Chondrocyte (in vitro differentiated cells): ENCODE results near the gene SPEF1. TPM values are rescaled to one million over a fixed set of nuclear protein-coding genes. Genes with fewer than 3 reads are reported as not detected.

ENCODE experiments used
- DNase-seq: peaks from one replicate; pipeline ENCODE4 v3.0.0; 2021; ENCODE audit warnings: mixed read lengths, low spot score
- H3K27ac Mint-ChIP-seq: one replicate; pipeline ENCODE4 v1.8.0; 2021; ENCODE audit warnings: mild to moderate bottlenecking, moderate library complexity, mixed read lengths; ENCODE audit not compliant: unreplicated experiment
- H3K27me3 Mint-ChIP-seq: 2 replicates; pipeline ENCODE4 v1.8.0; 2021; ENCODE audit warnings: low read depth, mixed read lengths
- H3K36me3 Mint-ChIP-seq: 2 replicates; pipeline ENCODE4 v1.8.0; 2021; ENCODE audit warnings: low read depth, mixed read lengths
- H3K4me1 Mint-ChIP-seq: 2 replicates; pipeline ENCODE4 v1.8.0; 2021; ENCODE audit warnings: low read depth, mild to moderate bottlenecking, mixed read lengths
- H3K4me3 Mint-ChIP-seq: one replicate; pipeline ENCODE4 v1.8.0; 2021; ENCODE audit warnings: mild to moderate bottlenecking, moderate library complexity, mixed read lengths; ENCODE audit not compliant: unreplicated experiment
- H3K9me3 Mint-ChIP-seq: 2 replicates; pipeline ENCODE4 v1.8.0; 2021; ENCODE audit warnings: low read depth, mixed read lengths
- CTCF ChIP-seq: fragments of 200-600 bp; sonication (generic); IDR thresholded peaks from 2 replicates; pipeline ENCODE4 v1.5.0; 2021; ENCODE audit warnings: antibody characterized with exemption, mild to moderate bottlenecking, moderate library complexity
- total RNA-seq: library from RNA; stranded (reverse); gene quantifications from 3 replicates; pipeline ENCODE4 v1.2.1, GENCODE V29; 2021

The SPEF1 gene
- total RNA-seq, 1 donor from 2014 or later = 0.12 TPM

- Mint-ChIP-seq H3K36me3 (peaks cover 1% of the 10 kb centered on the region), H3K27ac (no peak overlapping the region), H3K4me1 (peaks cover 6% of the 10 kb centered on the region), H3K4me3 (peak overlapping the region; percentile 44), H3K9me3 (no peaks in the 10 kb centered on the region), H3K27me3 (peaks cover 2% of the 10 kb centered on the region)
- no peak for TF ChIP-seq CTCF
- DNase-seq = no peak
These were observed 28.9 kb downstream of the SPEF1 start for GRCh38 chr20:3752386-3752759.

- H3K27me3 Mint-ChIP-seq = peaks cover 2% of the 10 kb centered on the region
- no peak for DNase-seq
These were observed 29.4 kb downstream of the SPEF1 start for GRCh38 chr20:3751675-3752385.

DNA sequence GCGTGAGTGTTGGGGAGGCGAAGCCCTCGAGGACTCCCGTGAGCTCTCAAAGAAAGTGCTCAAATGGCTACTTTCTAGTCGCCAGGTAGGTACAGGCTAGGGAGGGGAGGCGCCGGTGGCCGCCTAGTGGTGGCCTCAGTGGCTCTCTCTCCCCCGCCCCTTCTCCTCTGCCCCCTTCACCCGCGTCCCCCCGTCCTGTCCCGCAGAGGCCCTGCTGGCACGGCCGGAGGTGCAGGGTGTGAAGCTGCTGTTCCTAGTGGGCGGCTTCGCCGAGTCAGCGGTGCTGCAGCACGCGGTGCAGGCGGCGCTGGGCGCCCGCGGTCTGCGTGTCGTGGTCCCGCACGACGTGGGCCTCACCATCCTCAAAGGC is 30.0 kb downstream of the SPEF1 start:
- H3K4me3 Mint-ChIP-seq = no peak overlapping the region

More at GRCh38 chr20:3751675-3752385, 29.4 kb downstream of the SPEF1 start:
- no peak for TF ChIP-seq CTCF
- Mint-ChIP-seq H3K27ac (no peak overlapping the region), H3K36me3 (no peaks in the 10 kb centered on the region), H3K9me3 (no peaks in the 10 kb centered on the region), H3K4me3 (peak overlapping the region; percentile 44), H3K4me1 (peaks cover 4% of the 10 kb centered on the region)

DNA sequence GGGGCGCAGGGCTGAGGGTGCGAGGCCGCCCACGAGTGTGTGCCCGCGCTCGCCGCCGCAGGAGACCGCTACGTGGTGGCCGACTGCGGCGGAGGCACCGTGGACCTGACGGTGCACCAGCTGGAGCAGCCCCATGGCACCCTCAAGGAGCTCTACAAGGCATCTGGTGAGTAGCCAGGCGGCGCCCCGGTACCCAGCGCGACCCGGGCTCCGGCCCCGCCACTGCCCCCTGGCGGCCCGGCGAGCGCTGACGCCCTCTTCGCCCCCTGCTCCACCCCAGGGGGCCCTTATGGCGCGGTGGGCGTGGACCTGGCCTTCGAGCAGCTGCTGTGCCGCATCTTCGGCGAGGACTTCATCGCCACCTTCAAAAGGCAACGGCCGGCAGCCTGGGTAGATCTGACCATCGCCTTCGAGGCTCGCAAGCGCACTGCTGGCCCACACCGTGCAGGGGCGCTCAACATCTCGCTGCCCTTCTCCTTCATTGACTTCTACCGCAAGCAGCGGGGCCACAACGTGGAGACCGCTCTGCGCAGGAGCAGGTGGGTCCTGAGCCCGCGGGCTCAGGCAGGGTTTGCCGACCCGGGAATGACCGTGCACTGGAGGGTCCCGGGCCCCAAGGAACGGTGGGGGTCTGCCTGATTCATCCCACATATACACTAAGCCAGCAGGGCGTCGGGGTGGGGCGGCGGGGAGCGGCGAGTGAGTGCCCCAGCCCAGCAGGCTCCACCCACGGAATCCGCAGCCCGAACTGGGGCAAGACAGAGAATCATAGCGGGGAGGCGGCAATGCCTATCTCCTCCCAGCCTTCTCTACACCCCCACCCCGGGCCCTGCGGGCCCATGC is 31.3 kb downstream of the SPEF1 start:
- H3K4me1 Mint-ChIP-seq = peaks cover 4% of the 10 kb centered on the region
- TF ChIP-seq CTCF = peak; percentile 97
- H3K27me3 Mint-ChIP-seq = peaks cover 7% of the 10 kb centered on the region
- H3K9me3 Mint-ChIP-seq = no peaks in the 10 kb centered on the region
- H3K4me3 Mint-ChIP-seq = peak overlapping the region; percentile 56
- no peaks in the 10 kb centered on the region for H3K36me3 Mint-ChIP-seq
- no peak overlapping the region for H3K27ac Mint-ChIP-seq
- DNase-seq = no peak

More for the DNA sequence above, 30.0 kb downstream of the SPEF1 start:
- Mint-ChIP-seq H3K36me3 (no peaks in the 10 kb centered on the region), H3K27ac (no peak overlapping the region), H3K27me3 (peaks cover 5% of the 10 kb centered on the region), H3K9me3 (no peaks in the 10 kb centered on the region), H3K4me1 (peaks cover 4% of the 10 kb centered on the region)
- TF ChIP-seq CTCF = no peak
- no peak for DNase-seq

DNA sequence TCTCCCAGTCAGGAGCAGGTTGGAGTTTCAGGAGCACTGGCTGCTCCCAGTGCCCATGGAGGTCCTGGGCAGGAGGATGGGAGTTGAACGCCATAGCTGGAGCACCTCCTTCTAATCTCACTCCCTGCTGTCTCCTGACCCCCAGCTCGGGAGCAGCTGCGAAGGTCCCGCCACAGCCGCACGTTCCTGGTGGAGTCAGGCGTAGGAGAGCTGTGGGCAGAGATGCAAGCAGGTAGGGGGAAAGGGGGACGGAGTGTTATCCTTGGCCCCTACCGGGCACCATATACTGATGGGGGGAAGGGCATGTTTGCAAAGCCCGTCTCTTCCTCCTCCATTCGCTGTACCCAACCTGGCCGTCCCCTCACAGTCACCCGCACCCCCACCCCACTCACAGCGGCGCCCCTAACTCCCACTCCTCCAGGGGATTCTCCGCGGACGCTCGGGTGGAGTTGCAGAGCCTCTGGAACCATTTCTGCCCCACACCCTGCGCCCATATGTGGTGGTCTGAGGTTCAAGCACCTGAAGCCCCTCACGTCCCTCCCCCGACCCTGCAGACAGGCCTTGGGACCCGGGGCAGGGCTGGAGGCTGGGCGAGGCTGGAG is 32.1 kb downstream of the SPEF1 start:
- Mint-ChIP-seq H3K27ac (no peak overlapping the region), H3K9me3 (no peaks in the 10 kb centered on the region), H3K36me3 (peaks cover 2% of the 10 kb centered on the region), H3K4me3 (no peak overlapping the region), H3K27me3 (peaks cover 10% of the 10 kb centered on the region), H3K4me1 (peaks cover 8% of the 10 kb centered on the region)
- DNase-seq = no peak
- no peak for TF ChIP-seq CTCF
